GM21423 (cell line): ENCODE data around the gene NID1.
"Not testable (repeated sequence)": the region's sequence is repeated elsewhere in the genome, so short reads cannot be mapped to it uniquely, and the experiment has no call there.

Experiments
- ATAC-seq: cut with Tn5 transposase; IDR thresholded peaks from one replicate; pipeline ENCODE4 v1.9.1; 2021; ENCODE audit warnings: mild to moderate bottlenecking, moderate library complexity; ENCODE audit not compliant: unreplicated experiment

NID1 gene

DNA sequence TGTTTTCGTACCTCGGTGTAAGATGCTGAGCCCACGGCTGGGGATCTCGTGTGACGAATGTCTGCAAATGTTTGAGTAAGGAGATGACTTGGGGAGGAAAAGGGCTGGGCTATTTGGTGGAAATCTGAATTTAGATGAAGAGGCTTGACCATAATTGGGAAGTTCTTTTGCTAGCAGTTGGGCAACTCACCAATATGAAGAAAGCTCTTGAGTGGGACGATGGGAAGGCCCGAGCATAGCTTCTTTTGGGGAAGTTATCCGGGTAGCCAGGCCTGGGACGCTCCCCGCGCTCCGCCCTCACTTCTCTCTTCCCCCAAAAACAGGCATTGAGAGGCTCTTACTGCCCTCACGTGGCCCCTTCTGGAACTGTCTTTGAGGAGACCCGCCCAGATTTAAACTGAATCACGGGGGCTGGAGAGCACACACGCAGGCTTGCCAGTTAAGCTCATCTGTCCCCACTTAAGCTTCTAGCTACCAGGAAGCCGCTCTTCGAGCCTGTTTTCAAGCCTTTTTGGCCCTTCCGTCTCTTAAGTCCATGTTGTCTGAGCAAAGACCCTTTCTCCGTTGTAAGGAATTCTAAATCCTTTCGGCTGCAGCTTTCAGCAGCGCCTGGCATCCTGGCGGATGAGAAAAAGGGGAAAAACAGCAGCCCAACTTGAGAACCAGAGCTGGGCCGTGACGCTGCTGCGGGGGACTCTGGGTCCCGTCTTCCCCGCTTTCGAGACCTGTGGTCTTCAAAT lies 93.1 kb downstream of the NID1 start:
- peak; percentile 94 for ATAC-seq

DNA sequence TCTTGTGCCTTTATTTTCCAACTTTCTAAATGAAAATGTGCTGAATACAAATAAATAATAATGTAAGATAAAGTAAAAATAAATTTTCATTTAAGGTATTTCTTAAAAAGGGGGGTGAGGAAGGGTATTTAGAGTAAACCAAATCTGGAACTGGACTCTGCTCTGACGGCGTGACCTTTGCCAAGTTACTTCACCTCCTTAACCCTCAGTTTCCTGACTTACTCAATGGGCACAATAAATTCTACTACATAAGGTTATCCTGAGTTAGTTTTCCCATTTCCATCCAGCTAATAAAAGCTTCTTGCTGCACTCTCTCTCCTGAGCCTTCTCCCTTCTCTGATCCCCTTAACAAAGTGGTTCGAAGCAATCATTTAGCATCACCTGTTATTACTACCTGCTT lies 93.9 kb downstream of the NID1 start:
- ATAC-seq, result no peak

DNA sequence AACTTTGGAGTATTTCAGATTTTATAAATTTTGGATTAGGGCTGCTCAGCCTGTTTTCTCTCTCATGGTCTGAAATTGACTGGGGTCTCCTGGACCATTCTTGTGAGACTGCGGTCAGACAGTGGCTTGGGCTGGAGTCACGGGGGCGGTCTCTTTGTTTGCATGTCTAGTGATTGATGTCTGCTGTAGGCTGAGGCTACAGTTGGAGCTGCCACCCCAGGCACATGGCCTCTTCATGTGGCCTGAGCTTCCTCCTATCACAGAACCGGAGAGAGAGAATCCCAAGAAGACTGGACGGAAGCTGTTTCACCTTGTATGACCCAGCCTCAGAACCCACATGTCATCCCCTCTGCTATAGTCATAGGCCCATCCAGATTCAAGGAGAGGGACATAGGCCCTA lies 96.1 kb downstream of the NID1 start:
- ATAC-seq, result no peak

DNA sequence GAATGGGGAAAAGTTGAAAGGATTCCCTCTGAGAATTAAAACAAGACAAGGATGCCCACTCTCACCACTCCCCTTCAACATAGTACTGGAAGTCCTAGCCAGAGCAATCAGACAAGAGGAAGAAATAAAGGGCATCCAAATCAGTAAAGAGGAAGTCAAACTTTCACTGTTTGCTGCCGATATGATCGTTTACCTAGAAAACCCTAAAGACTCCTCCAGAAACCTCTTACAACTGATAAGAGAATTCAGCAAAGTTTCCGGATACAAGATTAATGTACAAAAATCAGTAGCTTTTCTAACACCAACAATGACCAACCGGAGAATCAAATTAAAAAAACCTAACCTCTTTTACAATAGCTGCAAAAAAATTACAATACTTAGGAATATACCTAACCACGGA lies 98.8 kb downstream of the NID1 start:
- ATAC-seq, result not testable (repeated sequence)

DNA sequence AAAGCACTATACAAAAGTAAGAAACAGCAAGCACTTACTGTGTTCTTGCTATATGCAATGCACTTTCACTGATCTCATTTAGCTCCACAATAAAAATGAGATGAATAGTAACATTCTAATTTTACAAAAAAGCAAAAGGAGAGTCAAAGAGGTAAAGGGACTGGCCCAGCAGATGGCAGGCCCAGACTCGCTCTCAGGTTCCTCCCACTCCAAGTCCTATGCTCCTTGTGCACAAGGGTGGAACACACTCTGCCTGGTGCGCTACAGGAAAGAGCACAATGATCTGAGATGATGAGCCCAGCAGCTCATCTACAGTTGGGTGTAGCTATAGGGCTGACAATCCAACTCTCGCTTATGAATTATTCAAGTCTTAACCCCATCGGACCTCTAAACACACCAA lies 104.1 kb downstream of the NID1 start:
- no peak for ATAC-seq

DNA sequence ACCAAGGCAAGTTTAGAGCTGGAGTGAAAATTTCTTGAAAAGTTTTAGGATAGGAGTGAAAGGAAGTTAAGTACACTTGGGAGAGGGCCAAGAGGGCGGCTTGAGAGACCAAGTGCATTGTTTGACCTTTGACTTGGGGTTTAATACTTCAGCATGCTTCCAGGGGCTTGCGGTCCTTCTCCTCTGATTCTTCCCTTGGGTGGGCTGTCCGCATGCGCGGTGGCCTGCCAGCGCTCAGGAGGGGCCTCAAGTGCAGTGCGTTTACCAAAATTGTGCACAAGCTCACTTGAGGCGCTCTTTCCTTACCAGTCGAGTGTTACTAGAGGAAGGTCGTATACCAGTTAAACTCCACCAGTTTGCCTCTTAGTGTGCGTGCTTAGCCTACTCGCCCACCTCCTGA lies 106.9 kb downstream of the NID1 start:
- no peak for ATAC-seq

DNA sequence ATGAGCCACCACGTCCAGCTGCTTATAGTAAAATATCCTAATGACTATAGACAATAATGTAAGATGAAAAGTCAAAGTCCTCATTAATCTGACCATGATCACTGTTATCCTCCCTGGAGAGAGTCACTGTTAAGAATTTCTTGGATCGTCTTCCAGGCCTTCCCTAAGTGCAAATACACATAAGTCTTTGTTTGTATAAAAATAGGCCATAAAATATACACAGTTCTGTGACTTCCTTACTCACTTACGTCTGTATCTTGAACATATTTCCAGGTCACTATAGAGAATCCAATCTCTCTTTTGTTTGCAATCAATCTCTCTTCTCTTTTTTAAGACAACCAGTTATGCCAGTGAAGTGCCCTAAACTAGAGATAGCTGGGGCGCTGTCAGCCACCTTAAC lies 109.1 kb downstream of the NID1 start:
- ATAC-seq, result no peak

DNA sequence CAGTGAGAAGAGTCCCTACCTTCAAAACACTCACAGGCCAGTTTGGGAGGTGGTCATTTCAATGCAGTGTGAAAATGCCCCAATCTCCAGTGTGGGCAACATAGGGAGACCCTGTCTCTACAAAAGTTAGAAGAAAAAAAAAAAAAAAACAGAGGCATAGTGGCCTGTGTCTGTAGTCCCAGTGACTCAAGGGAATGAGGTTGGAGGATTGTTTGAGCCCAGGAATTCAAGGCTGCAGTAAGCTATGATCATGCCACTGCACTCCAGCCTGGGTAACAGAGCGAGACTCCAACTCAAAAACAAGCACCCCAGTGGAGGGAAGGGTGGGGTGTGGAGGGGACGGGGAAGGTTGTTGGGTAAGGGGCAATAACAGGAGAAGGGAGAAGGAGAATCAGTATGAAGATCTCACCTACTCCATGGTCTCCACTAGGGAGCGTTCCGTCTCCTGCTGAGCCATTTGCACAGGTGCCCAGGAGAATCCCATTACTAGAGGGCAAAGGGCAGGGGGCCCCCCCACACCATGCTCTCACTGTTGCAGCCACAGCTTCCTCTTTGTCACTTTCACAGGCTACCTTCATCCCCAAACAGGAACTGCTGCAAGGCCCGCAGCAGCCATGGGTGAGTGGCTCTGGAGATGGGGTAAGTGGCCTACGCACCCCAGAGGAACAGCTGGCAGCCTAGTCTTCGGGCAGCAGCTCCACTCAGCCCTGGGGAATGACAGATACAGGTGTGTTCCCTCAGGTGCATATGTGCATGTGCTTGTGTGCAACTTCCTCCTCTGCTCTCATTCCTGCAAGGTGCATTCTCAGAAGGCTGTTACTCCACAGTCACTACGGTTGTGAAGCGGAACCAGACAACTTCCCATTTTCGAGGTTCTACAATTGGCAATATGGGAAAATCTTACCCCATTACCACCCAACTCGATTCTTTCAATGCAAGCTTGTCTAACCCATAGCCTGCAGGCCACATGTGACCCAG lies 110.3 kb downstream of the NID1 start:
- ATAC-seq, result peak; percentile 92

DNA sequence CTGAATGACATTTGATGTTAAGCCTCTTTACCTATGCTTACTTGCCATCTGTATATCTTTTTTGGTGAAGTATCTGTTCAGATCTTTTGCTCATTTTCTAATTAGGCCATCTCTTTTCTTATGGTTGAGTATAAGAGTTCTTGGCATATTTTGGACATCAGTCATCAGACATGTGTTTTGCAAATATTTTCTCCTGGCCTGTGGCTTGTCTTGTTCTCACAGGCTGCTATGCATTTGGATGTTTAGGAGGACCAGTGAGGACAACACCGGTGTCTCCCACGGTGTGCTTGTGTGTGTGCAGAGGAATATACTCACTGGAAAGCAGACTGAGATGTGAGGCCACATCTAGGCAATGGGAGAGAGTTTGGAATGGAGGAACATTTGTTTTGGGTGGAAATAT lies 111.1 kb downstream of the NID1 start:
- no peak for ATAC-seq

DNA sequence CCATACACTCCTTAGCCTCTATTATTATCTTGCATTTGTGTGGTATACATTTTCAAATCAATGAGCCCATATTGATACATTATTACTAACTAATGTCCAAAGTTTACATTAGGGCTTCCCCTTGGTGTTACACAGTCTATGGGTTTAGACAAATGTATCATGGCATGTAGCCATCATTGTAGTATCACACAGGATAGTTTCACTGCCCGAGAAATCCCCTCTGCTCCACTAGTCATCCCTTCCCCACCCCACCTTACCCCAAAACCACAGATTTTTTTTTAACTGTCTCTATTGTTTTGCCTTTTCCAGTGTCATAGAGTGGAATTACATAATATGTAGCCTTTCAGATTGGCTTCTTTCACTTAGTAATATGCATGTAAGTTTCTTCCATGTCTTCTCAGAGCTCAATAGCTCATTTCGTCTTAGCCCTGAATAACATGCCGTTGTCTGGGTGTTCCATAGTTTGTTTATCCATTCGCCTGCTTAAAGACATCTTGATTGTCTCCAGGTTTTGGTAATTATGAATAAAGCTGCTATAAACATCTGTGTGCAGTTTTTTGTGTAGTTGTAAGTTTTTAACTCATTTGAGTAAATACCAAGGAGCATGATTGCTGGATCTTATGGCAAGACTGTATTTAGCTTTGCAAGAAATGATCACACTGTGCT lies 111.8 kb downstream of the NID1 start:
- ATAC-seq, result peak; percentile 46

DNA sequence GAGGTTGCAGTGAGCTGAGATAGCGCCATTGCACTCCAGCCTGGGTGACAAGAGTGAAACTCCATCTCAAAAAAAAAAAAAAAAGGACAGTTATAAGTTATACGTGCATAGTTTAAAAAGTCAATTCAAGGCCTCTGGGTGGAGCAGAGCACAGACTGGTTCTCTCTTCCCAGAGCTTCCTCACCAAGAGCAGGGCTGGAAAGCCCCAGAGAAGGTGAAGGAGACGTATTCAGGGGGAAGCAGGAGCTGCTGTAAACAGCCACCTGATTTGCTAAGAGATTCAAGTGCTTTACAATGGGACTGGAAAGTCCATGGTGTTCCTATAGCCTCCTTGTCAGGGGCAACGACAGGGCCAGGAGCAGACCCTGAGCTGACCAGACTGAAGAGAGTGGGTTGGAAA lies 113.2 kb downstream of the NID1 start:
- ATAC-seq, result no peak

DNA sequence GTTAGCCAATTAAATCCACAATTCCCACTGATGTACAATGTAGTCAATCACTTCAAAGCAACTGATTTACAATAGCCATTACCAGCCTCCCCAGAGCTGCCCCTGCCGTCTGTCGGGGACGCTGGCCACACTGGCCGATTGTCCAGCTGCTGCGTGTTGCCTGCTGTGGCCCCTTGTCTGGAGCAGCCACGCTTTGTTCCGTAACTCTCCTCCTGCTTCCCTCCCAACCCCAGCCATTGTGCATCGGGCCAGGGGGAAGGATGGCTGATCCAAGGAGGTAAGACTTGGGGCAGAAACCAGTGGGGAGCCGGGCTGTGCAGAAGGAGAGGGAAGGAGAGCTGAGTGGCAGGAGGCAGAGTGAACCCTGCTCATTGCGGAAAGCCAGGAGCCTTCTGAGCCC lies 114.6 kb downstream of the NID1 start:
- ATAC-seq, result no peak

DNA sequence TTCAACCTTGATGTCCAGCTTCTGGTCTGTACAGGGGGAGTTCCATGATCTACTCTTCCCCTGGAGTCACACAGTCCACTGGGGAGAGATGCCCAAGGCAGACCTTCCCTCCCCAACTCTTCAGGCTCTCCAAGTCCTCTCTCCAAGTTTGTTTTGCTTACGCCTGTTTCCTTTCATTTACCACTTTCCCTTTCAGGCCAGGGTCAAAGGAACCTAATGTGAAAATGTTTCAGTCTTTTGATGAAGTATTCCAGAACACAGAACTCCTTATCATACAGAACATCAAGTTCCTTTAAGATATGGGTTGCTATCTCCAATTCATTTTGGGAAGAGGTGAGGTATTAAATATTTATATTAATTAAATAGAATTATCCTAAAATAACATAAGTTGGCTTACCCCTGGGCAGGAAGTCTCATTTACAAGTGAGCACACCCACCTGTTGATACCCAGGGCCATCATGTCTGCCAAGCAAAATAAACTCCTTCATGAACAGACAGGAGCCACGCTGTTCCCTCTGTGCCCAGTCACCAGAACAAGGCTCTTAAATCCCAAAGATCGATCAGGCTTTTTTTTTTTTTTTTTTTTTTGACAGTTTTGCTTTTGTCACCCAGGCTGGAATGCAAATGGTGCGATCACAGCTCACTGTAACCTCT lies 116.0 kb downstream of the NID1 start:
- no peak for ATAC-seq

DNA sequence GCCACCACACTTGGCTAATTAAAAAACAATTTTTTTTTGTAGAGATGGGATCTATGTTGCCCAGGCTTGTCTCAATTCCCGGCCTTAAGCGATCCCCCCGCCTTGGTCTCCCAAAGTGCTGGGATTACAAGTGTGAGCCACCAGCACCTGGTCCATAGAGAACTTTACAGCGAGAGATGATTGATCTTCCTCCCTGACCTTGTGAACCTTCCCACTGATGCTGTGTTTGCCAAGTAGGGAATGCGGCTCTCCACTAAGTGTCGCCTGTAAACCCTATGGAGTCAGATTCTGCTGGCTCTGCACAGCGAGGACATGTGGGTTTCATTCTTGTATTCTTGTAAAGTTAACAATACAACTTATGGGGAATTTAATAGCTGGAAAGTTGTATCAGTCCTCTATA lies 116.9 kb downstream of the NID1 start:
- ATAC-seq, result no peak

DNA sequence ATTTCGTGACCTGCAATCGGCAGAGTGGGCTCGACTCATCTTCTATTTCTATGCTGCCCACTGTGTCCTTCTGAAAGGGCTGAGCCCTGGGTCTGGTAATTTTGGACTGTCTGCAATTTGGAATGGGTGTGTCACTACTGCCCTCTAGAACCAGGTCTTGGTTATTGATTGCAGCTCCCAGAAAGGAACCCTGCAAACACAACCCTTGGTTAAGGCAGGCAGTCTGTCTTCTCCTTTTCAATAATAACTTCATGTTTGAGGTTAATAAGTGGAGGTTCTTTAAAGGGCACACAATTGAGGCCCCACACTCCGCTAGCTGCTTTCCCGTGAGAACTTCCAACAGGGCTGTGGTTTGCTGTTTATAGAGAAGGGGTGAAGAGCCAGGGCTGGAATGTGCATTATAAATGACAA lies 118.3 kb downstream of the NID1 start:
- peak; percentile 74 for ATAC-seq

DNA sequence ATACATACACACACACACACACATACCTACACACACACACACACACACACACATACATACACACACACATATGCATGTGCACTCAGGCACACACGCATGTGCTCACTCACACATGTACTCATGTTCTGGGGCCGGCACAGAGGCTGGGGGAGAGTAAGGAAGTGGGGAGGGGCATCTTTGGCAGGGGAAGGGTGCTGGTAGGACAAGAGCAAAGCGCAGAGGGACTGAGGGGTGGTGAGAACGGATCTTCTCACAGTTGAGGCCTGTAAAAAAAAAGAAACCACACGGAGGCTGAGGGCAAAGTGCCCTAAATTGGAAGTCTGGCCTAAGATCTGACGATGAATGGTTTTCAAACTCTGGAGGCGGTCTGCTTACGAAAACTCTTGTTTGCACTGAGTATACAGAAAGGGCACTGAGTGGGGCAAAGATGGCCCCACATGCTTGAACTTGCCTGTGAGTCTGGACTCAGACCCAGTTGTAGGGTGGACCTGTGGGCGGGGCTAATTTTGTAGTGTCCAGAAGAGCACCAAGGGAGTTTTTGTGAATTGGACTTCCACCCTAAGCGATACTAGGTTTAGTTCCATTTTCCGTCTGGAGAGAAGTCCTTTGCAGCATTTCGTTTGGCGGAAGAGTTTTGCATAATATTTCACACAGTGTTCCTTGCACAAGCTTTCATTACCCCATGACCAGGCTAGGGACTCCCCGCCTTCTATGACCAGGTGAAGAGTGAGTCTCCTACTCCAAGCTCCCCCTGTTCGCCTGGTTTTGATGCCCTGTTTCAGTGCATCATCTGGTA lies 118.9 kb downstream of the NID1 start:
- ATAC-seq, result peak; percentile 62

DNA sequence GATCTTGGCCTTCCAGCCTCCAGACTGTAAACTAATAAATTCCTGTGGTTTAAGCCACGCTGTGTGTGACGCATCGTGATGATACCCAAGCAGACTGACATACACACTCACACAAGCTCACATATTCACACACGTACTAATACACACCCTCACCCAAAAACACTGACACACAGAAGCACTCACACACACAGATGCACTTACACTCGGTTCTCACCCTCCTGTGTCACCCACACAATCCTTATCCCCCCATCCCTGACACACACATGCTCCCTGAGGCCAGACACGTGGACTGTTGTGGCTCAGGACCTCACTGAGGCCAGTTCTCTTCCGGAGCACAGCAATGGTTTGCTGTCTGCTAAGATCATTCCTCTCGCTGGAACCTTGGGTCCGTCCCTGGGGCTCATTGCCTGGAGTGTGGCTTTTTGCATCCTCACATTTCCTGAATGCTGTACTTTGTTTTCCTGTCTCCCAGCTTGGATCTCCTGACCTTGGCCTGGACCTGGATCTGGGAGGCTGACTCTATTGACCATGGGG lies 121.2 kb downstream of the NID1 start:
- no peak for ATAC-seq

DNA sequence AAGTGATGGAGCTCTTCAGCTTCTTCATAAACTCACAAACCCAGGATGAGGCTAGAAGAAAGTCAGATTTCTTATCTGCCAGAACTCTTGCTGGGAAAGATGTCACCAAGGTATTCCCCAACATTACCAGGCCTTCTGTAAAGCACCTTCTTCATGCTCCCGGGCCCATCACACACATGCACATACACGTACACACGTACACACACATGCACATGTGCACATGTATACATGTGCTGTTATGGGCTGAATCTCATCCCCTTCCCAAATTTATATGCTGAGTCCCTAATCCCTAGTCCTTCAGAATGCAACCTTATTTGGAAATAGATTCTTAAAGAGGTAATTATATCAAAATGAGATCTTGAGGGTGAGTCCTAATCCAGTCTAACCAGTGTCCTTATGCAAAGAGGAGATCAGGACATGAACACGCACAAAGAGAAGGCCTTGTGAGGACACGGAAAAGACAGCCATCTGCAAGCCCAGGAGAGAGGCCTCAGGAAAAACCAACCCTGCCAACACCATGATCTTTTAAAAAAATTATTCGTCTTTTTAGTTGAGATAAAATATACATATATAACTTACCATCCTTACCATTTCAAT lies 121.8 kb downstream of the NID1 start:
- no peak for ATAC-seq

DNA sequence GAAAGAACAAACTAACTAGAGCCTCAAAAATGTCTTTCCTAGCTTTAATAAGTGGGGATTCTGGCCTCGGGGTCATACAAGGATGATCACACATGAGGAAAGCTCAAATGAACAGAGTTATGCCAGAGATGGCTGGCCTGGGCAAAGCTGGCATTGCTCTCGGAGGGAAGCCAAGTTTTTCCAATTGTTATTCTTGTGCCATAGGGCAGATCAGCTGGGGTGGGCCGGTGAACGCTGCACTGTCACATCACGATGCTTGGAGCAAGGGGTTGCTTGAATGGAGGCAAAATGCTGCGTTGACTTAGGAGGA lies 122.3 kb downstream of the NID1 start:
- ATAC-seq, result no peak
